Esophagus muscularis mucosa (tissue), 3 donors: ENCODE measurements around the gene BRAP.

ENCODE experiments used
- POLR2A ChIP-seq: fragments of 450-650 bp; IDR thresholded peaks from one replicate; pipeline ENCODE4 v1.6.1; 2017; ENCODE audit warnings: antibody characterized with exemption, moderate library complexity, mild to moderate bottlenecking, low read depth
- TF ChIP-seq, protein P1 (sequence below), 3 experiments: fragments of 200-600 bp in 2 of 3; fragments of 450-650 bp in 1 of 3; sonication (generic) in 2 of 3; IDR thresholded peaks; one replicate each; pipeline ENCODE4 v1.5.1; 2017 to 2019; ENCODE audit warnings: antibody characterized with exemption in 3 of 3, mild to moderate bottlenecking in 2 of 3, moderate library complexity in 1 of 3

DNA sequence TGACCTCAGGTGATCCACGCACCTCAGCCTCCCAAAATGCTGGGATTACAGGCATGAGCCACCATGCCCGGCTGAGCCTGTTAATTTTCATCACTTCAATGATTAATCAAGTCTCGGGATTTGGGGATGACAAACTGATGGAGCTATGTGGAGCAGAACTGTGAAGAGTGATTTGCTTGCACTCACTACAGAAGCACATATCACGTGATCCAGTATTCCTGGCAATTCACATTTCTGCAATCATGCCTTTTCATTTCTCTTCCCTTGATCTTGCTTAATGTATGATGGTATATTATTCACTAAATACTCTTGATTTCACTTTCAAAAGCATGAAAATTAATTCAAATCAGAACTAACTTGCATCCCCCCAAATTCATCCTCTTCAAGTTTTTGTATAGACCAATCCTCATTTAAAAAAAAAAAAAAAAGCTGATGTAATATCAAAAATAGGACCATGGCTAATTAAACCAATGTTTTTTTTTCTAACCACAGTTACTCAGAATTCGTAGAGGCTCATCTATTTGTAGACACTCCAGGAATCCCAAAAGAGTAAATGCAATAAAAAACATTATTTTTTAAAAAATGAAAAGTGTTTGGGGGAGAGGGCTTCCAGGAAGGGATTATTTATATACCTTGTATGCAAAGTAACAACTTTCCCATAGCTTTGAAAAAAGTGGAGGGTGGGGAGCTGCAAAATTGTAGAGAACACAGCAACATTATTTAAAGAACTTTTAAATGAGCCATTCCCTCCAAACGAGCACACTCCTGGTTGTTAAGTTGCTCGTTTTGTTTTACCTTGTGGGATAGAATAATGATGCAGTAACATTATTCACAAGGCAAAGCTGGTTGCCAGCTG is 79.6 kb downstream of the BRAP start:
- TF ChIP-seq, protein P1, sequence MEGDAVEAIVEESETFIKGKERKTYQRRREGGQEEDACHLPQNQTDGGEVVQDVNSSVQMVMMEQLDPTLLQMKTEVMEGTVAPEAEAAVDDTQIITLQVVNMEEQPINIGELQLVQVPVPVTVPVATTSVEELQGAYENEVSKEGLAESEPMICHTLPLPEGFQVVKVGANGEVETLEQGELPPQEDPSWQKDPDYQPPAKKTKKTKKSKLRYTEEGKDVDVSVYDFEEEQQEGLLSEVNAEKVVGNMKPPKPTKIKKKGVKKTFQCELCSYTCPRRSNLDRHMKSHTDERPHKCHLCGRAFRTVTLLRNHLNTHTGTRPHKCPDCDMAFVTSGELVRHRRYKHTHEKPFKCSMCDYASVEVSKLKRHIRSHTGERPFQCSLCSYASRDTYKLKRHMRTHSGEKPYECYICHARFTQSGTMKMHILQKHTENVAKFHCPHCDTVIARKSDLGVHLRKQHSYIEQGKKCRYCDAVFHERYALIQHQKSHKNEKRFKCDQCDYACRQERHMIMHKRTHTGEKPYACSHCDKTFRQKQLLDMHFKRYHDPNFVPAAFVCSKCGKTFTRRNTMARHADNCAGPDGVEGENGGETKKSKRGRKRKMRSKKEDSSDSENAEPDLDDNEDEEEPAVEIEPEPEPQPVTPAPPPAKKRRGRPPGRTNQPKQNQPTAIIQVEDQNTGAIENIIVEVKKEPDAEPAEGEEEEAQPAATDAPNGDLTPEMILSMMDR (IDR thresholded peaks at IDR 0.05), result no peak
- no peak for TF ChIP-seq POLR2A
